Bone marrow (tissue), 2 donors: Measurements from ENCODE around the gene PID1.

Experiments
- DNase-seq, 2 donors: peaks; one replicate each; lab custom pipeline; 2025; lab: John Stamatoyannopoulos, UW

The PID1 gene, protein sequence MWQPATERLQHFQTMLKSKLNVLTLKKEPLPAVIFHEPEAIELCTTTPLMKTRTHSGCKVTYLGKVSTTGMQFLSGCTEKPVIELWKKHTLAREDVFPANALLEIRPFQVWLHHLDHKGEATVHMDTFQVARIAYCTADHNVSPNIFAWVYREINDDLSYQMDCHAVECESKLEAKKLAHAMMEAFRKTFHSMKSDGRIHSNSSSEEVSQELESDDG

GRCh38 chr2:229270551-229271410, at the start of gene PID1:
Gene PID1, minus strand, starts transcription at chr2:229271287. Its CDS starts 244 bp downstream, at chr2:229271043.
- no peak for DNase-seq

DNA sequence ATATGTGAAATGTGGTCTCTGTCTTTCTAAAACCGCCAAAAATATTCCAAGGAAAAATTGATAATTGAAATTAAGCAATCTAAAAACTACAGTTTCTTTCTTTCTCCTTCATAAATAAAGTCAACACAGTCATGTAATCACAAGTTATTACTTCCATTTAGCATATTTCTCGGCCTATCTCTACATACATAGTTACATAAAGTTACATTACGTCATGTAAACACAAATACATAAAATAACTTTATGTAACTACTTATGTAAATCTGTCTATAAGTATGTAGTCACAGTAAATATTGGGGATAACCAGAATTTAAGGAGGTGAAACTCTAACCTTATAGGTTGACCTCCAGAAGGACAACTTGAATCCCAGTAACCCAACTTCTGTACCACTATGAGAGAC, 48.5 kb upstream of the PID1 start:
- no peak for DNase-seq

DNA sequence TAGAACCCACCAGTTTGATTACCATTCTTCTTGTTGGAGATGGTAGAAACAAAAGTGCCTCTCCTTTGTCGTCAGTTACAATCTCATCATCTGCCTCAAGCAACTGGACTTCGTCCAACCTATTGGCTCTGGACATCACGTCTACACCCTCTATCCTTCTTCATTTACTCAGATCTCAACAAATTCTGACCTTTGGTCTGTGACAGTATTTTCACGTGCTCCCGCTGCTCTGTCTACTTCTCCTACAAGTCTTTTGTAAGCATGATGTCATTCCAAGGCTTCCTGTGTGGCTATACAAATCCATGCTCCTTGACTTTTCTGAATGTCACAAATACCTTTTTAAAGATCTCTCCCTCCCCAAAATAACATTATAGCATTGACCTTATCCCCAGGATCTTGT, 43.0 kb upstream of the PID1 start:
- no peak for DNase-seq

DNA sequence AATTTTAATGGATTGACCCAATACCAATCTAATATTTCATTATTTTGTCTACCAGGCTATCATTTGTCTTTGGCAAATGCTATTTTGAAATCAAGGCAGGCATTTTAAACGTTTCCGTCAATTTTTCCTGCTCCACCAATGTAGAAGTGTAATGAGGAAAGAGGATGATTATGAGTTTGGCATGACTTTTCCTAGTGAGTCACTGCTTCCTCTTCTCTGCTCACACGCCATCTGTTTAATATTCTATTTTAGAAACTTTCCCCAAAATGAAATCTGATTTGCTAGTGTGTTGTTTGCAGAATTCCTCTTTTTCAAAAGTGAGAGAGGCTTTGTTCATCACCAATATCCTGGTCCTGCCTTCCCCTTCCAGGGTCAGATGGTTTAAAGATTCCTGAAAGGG, 42.5 kb upstream of the PID1 start:
- DNase-seq = no peak

- DNase-seq = no peak
These were observed 30.1 kb upstream of the PID1 start for GRCh38 chr2:229301237-229301636.

DNA sequence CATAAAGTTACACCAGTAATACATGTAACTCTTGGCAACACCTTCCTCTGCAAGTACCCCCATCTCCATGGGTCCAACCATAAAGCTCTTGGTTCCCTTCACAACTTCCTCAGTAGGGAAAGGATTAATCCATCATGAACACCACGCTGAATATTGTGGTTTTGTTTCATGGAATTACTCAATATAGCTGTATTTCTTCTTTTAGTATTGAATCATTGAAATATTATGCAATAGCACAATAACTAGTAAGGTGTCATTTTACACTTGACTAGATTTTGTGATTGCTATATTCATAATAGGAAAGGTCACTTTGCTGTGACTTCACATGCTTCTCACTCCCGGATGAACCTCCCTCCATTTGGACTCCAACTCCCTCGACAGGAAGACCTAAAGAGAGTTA, 29.7 kb upstream of the PID1 start:
- no peak for DNase-seq

GRCh38 chr2:229300371-229300770, 29.3 kb upstream of the PID1 start:
- DNase-seq = no peak

DNA sequence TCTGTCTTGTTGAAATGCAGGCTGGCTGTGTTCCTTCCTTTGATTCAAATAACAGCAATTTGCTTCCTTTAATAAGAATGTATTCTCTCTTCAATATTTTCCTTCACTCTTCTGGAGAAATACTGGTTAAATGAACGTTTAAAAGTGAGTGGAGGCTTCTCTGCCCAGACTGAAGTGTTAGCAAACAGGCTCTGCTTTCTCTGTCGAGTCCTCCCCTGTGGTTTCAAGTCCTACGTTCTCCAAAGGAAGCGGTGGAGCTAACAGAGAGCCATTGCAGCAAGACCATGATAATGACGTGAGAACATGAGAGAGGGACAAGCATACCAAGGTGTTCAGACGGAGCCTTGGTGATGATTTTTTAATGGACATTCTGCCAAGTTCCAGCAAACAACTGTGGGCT, 26.2 kb upstream of the PID1 start:
- DNase-seq = no peak

DNA sequence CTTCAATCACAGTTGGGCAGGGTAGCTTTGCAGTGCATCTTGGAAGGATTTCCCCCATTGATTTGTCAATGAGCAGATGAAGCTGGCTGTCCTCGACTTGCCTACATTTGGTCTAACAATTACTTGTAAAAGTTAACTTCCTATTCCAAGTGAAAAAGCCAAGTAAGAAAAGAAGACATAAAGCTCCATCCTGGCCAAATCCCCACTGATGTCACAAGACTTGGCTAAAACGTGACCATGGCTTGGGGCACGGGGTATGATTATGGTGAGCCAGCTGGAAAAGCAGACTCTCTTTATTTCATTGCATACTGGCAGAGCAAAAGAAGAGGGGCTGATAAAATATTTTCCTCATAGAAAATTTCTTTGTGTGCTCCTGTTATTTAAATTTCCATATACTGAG, 25.4 kb upstream of the PID1 start:
- no peak for DNase-seq

DNA sequence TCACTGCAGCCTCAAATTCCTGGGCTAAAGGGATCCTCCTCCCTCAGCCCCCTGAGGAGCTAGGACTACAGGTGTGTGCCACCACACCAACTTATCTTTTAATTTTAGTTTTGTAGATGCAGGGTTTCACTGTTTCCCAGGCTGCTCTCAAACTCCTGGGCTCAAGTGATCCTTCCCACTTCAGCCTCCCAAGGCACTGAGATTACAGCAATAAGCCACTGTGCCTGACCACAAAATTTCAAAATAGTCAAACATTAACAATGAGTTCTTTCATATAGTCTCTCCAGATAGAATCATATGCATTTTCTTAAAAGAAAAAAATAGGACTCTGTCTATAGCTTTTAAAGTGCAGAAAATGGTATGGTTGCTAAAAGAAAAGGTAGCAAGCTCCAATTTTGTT, 24.9 kb upstream of the PID1 start:
- DNase-seq = no peak

GRCh38 chr2:229287823-229288222, 16.7 kb upstream of the PID1 start:
- DNase-seq = no peak

GRCh38 chr2:229282758-229283546, 11.9 kb upstream of the PID1 start:
- DNase-seq = no peak

DNA sequence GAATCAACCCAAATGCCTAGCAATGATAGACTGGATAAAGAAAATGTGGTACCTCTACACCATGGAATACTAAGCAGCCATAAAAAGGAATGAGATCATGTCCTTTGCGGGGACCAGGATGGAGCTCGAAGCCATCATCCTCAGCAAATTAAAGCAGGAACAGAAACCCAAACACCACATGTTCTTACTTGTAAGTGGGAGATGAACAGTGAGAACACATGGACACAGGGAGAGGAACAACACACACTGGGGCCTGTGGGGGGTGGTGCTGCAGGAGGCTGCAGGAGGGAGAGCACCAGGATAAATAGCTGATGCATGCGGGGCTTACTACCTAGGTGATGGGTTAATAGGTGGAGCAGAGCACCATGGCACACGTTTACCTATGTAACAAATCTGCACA, 8.4 kb upstream of the PID1 start:
- no peak for DNase-seq

- no peak for DNase-seq
These were observed 4.4 kb upstream of the PID1 start for GRCh38 chr2:229275506-229275905.

DNA sequence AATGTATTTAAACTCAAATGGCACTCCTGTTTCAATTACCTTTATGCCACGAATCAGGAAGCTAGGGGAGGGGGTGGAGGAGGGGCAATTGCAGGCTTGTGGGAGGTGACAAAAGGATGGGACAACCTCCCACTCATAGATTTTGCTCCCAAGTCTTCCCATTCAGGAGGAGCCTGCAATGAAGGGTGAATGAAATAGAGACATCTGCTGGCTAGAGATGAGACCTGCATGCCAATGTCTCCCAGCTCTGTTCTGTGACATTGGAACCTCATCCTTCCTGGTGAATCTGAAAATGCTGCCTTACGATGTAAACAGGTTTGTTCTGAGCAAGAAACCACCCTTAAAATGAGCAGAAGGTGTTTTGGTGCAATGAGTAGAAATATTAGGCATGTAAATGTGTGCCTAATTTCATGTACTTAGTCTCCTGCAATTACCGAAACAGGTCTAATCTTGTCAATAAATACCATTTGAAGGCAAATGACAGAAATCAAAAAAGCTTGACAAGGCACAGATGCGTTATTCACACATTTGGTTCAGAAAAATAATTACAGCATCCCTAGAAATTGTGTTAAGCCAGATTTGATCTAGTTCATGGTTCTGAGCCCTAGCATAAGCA, 2.7 kb upstream of the PID1 start:
- DNase-seq = no peak

GRCh38 chr2:229273006-229273722, 2.1 kb upstream of the PID1 start:
- no peak for DNase-seq

DNA sequence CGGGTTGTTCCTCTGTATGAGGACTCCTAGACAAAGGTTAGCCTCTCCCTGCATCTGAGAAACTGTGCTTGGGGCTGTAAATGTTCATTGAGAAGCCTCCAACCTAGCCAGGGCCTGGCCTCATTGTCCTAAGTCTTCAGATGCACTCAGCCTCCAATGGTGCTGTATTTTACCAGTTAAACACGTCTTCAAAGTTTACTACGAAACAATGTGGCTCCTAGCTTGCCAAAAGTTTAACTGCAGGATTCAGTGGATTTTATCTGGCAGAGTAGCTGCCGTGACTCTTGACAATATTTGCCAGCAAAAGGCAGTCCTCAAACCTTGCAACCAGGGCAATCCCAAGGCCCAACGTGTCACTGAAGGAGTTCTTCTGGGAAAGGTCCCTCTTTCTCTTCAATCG, 1.1 kb downstream of the PID1 start:
- no peak for DNase-seq

DNA sequence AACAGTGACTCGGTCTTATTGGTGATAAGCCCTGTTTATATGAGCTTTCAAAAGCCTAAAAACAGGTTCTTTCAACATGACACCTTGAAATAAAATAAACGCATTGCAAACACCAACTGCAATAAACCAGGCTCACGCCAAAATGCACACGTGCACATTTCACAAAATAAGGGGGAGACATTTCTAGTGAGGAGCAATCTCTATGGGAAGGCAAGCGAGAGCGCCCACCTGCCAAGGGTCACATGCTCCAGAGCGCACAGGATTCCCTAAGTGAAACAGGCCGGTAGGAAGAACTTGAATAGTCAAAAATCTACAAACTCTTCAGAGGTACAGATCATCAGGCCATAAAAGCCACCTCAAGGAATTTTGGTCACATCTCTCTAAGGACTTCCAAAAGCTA, 1.9 kb downstream of the PID1 start:
- no peak for DNase-seq

DNA sequence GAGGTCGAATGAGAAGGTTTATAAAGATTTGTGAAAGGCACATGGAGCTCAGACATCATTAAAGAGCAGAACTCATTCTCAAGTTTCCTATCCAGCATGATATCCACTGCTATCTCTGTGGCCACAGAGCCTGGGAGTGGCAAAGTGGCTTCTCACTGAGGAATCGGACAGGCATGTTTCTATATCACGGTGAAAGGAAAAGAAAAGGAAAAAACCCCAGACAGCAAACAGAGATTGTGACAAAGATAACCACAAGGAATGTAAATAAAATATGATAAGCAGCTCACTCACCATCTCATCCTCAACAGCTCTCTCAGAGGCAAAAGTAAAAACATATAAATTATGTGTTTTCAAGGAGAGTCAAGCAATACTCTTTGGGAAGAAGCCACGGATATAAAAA, 2.5 kb downstream of the PID1 start:
- DNase-seq = no peak

- no peak for DNase-seq
These were observed 4.0 kb downstream of the PID1 start for GRCh38 chr2:229267080-229267479.

DNA sequence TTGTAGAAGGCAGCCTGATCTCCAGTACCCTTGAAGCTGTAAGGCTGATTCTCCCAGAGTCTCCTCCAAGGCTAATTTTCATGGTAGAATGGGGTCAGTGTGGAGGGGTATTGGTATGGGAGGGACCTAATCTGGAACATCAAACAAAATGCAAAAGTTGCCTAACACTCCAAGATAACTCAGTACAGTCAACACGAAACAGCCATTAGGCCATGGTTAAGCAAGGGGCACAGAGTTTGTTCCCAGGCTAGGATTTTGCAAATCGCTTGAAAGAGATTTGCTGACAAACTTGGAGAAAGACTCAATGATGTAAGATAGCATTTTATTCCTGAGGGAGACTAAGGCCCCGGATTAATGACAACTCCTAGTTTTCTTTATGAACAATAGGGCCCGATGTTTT, 5.4 kb downstream of the PID1 start:
- DNase-seq = no peak

DNA sequence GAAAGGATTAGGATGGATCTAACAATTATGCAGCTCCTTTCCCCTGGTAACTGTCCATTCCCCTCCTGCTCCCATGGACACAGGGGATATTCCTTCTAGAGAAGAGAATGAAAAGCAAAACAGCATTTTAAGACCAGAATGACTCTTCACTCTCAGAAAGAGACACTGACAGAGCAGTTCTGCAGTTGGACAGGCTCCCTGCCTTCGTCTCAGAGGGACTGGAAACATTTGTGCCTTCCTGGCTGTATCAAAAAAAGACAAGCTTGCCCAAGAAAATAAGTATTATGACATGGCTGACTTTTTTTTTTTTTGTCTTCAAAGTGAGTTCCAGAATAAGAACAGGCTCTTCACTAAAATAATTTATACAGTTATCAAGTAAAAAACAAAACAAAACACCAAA, 9.5 kb downstream of the PID1 start:
- DNase-seq = no peak
